ENCODE results near the gene PHF12. TPM values are rescaled to one million over a fixed set of nuclear protein-coding genes. Genes with fewer than 3 reads are reported as not detected.
"Not testable (repeated sequence)": the region's sequence is repeated elsewhere in the genome, so short reads cannot be mapped to it uniquely, and the experiment has no call there.

Gene PHF12
- polyA plus RNA-seq, 1 donor: 27.7 TPM

GRCh38 chr17:28912938-28913333 lies 38.4 kb downstream of the PHF12 start:
- no peak for DNase-seq
- Histone ChIP-seq H3K27ac (ENCODE audit: low read length) (no peak overlapping the region), H3K4me1 (ENCODE audit: control insufficient read depth, insufficient read depth, low read length) (peaks cover 10% of the 10 kb centered on the region), H3K9me3 (ENCODE audit: control insufficient read depth, low read depth, low read length) (no peaks in the 10 kb centered on the region), H3K36me3 (ENCODE audit: control insufficient read depth, insufficient read depth, low read length) (peaks cover 96% of the 10 kb centered on the region), H3K4me3 (ENCODE audit: low read length) (no peak overlapping the region), H3K27me3 (ENCODE audit: control insufficient read depth, insufficient read depth, low read length) (no peaks in the 10 kb centered on the region)
- WGBS (ENCODE audit: insufficient coverage, low lambda C conversion rate): no CpG with 5 or more reads among the region's 6 CpGs

- Histone ChIP-seq H3K27me3 (ENCODE audit: control insufficient read depth, insufficient read depth, low read length) (no peaks in the 10 kb centered on the region), H3K4me1 (ENCODE audit: control insufficient read depth, insufficient read depth, low read length) (peaks cover 10% of the 10 kb centered on the region), H3K4me3 (ENCODE audit: low read length) (no peak overlapping the region), H3K36me3 (ENCODE audit: control insufficient read depth, insufficient read depth, low read length) (peaks cover 96% of the 10 kb centered on the region), H3K27ac (ENCODE audit: low read length) (no peak overlapping the region), H3K9me3 (ENCODE audit: control insufficient read depth, low read depth, low read length) (no peaks in the 10 kb centered on the region)
- peak in 1 of 2 donors; percentile 48 for DNase-seq
- no CpG with 5 or more reads among the region's 20 CpGs for WGBS (ENCODE audit: insufficient coverage, low lambda C conversion rate)
Observed at GRCh38 chr17:28912281-28912937, 38.9 kb downstream of the PHF12 start.

GRCh38 chr17:28911411-28912045 lies 39.8 kb downstream of the PHF12 start:
- H3K27ac ChIP-seq (ENCODE audit: low read length): no peak overlapping the region

GRCh38 chr17:28910534-28910933 lies 40.8 kb downstream of the PHF12 start:
- no peaks in the 10 kb centered on the region for H3K9me3 ChIP-seq (ENCODE audit: control insufficient read depth, low read depth, low read length)
- H3K4me3 ChIP-seq (ENCODE audit: low read length): no peak overlapping the region
- DNase-seq: no peak
- H3K36me3 ChIP-seq (ENCODE audit: control insufficient read depth, insufficient read depth, low read length): peaks cover 96% of the 10 kb centered on the region
- H3K4me1 ChIP-seq (ENCODE audit: control insufficient read depth, insufficient read depth, low read length): peaks cover 10% of the 10 kb centered on the region
- H3K27ac ChIP-seq (ENCODE audit: low read length): no peak overlapping the region
- no peaks in the 10 kb centered on the region for H3K27me3 ChIP-seq (ENCODE audit: control insufficient read depth, insufficient read depth, low read length)
- no CpG with 5 or more reads among the region's 1 CpG for WGBS (ENCODE audit: insufficient coverage, low lambda C conversion rate)

More at GRCh38 chr17:28911411-28912045, 39.8 kb downstream of the PHF12 start:
- H3K4me1 ChIP-seq (ENCODE audit: control insufficient read depth, insufficient read depth, low read length): peaks cover 10% of the 10 kb centered on the region
- no CpG with 5 or more reads among the region's 13 CpGs for WGBS (ENCODE audit: insufficient coverage, low lambda C conversion rate)
- H3K4me3 ChIP-seq (ENCODE audit: low read length): no peak overlapping the region
- H3K36me3 ChIP-seq (ENCODE audit: control insufficient read depth, insufficient read depth, low read length): peaks cover 96% of the 10 kb centered on the region
- no peaks in the 10 kb centered on the region for H3K9me3 ChIP-seq (ENCODE audit: control insufficient read depth, low read depth, low read length)
- H3K27me3 ChIP-seq (ENCODE audit: control insufficient read depth, insufficient read depth, low read length): no peaks in the 10 kb centered on the region
- DNase-seq: no peak

GRCh38 chr17:28908640-28909167 lies 42.6 kb downstream of the PHF12 start:
- H3K4me1 ChIP-seq (ENCODE audit: control insufficient read depth, insufficient read depth, low read length): peaks cover 15% of the 10 kb centered on the region
- H3K27ac ChIP-seq (ENCODE audit: low read length): no peak overlapping the region
- H3K27me3 ChIP-seq (ENCODE audit: control insufficient read depth, insufficient read depth, low read length): no peaks in the 10 kb centered on the region
- 86% methylated on average over 1 of the region's 6 CpGs for WGBS (ENCODE audit: insufficient coverage, low lambda C conversion rate)
- H3K36me3 ChIP-seq (ENCODE audit: control insufficient read depth, insufficient read depth, low read length): peaks cover 83% of the 10 kb centered on the region
- no peak for DNase-seq
- no peaks in the 10 kb centered on the region for H3K9me3 ChIP-seq (ENCODE audit: control insufficient read depth, low read depth, low read length)
- no peak overlapping the region for H3K4me3 ChIP-seq (ENCODE audit: low read length)

- Histone ChIP-seq H3K4me1 (ENCODE audit: control insufficient read depth, insufficient read depth, low read length) (peaks cover 15% of the 10 kb centered on the region), H3K36me3 (ENCODE audit: control insufficient read depth, insufficient read depth, low read length) (peaks cover 75% of the 10 kb centered on the region), H3K27me3 (ENCODE audit: control insufficient read depth, insufficient read depth, low read length) (no peaks in the 10 kb centered on the region), H3K27ac (ENCODE audit: low read length) (no peak overlapping the region), H3K9me3 (ENCODE audit: control insufficient read depth, low read depth, low read length) (no peaks in the 10 kb centered on the region), H3K4me3 (ENCODE audit: low read length) (no peak overlapping the region)
- 90% methylated on average over 2 of the region's 3 CpGs for WGBS (ENCODE audit: insufficient coverage, low lambda C conversion rate)
- DNase-seq: no peak
Observed at GRCh38 chr17:28907709-28908475, 43.4 kb downstream of the PHF12 start.

- DNase-seq: no peak
- H3K4me1 ChIP-seq (ENCODE audit: control insufficient read depth, insufficient read depth, low read length): peaks cover 7% of the 10 kb centered on the region
- no peak overlapping the region for H3K27ac ChIP-seq (ENCODE audit: low read length)
- H3K27me3 ChIP-seq (ENCODE audit: control insufficient read depth, insufficient read depth, low read length): no peaks in the 10 kb centered on the region
- no peak overlapping the region for H3K4me3 ChIP-seq (ENCODE audit: low read length)
- no CpG with 5 or more reads among the region's 7 CpGs for WGBS (ENCODE audit: insufficient coverage, low lambda C conversion rate)
- peaks cover 64% of the 10 kb centered on the region for H3K36me3 ChIP-seq (ENCODE audit: control insufficient read depth, insufficient read depth, low read length)
- H3K9me3 ChIP-seq (ENCODE audit: control insufficient read depth, low read depth, low read length): no peaks in the 10 kb centered on the region
Observed at GRCh38 chr17:28906706-28907438, 44.4 kb downstream of the PHF12 start.

GRCh38 chr17:28906276-28906675 lies 45.0 kb downstream of the PHF12 start:
- Histone ChIP-seq H3K27ac (ENCODE audit: low read length) (no peak overlapping the region), H3K27me3 (ENCODE audit: control insufficient read depth, insufficient read depth, low read length) (no peaks in the 10 kb centered on the region), H3K36me3 (ENCODE audit: control insufficient read depth, insufficient read depth, low read length) (peaks cover 58% of the 10 kb centered on the region), H3K4me1 (ENCODE audit: control insufficient read depth, insufficient read depth, low read length) (peaks cover 12% of the 10 kb centered on the region), H3K4me3 (ENCODE audit: low read length) (no peak overlapping the region), H3K9me3 (ENCODE audit: control insufficient read depth, low read depth, low read length) (no peaks in the 10 kb centered on the region)
- WGBS (ENCODE audit: insufficient coverage, low lambda C conversion rate): no CpG with 5 or more reads among the region's 9 CpGs
- no peak for DNase-seq

- H3K36me3 ChIP-seq (ENCODE audit: control insufficient read depth, insufficient read depth, low read length): peaks cover 44% of the 10 kb centered on the region
- no peak overlapping the region for H3K4me3 ChIP-seq (ENCODE audit: low read length)
- no peaks in the 10 kb centered on the region for H3K27me3 ChIP-seq (ENCODE audit: control insufficient read depth, insufficient read depth, low read length)
- H3K27ac ChIP-seq (ENCODE audit: low read length): no peak overlapping the region
- no peaks in the 10 kb centered on the region for H3K9me3 ChIP-seq (ENCODE audit: control insufficient read depth, low read depth, low read length)
- H3K4me1 ChIP-seq (ENCODE audit: control insufficient read depth, insufficient read depth, low read length): peaks cover 13% of the 10 kb centered on the region
- DNase-seq: no peak
- WGBS (ENCODE audit: insufficient coverage, low lambda C conversion rate): 43% methylated on average over 2 of the region's 4 CpGs
Observed at GRCh38 chr17:28904800-28905199, 46.5 kb downstream of the PHF12 start.

- not testable (repeated sequence) for H3K4me3 ChIP-seq (ENCODE audit: low read length); H3K9me3 ChIP-seq (ENCODE audit: control insufficient read depth, low read depth, low read length); H3K27me3 ChIP-seq (ENCODE audit: control insufficient read depth, insufficient read depth, low read length); H3K27ac ChIP-seq (ENCODE audit: low read length); DNase-seq
- Histone ChIP-seq H3K4me1 (ENCODE audit: control insufficient read depth, insufficient read depth, low read length) (peaks cover 13% of the 10 kb centered on the region), H3K36me3 (ENCODE audit: control insufficient read depth, insufficient read depth, low read length) (peaks cover 31% of the 10 kb centered on the region)
- WGBS (ENCODE audit: insufficient coverage, low lambda C conversion rate): 71% methylated on average over 1 of the region's 5 CpGs
Observed at GRCh38 chr17:28903546-28903841, 47.8 kb downstream of the PHF12 start.

Data from large intestine (tissue), 3 donors.